Stimulated activated CD4-positive, alpha-beta T cell treated with anti-CD3 and anti-CD28 coated beads, TNF-alpha, amount 100 ng/mL, for 1 hour (primary cell): Measurements from ENCODE around the gene HMCN2.

Experiments
- DNase-seq, 3 donors: peaks; one replicate each; pipeline ENCODE4 v3.0.0-alpha.2; 2020; ENCODE audit warnings: low read depth in 3 of 3, low spot score in 1 of 3

HMCN2 gene

DNA sequence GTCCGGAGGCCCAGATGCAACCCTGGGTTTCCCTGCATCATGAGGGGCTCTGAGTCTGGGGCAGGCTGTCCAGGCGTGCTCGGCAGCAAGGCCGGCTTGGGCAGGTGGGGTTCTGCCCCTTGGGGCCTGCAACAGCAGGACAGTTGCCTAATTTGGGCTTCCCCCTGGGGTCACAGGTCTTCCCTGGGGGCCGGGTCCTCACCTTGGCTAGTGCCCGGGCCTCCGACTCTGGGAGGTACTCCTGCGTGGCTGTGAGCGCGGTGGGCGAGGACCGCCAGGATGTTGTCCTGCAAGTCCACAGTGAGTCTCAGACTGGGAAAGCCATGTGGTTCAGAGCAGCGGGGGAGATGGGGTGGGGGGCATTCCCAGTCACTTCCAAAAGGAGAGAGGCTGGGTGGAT, 97.1 kb downstream of the HMCN2 start:
- DNase-seq, result no peak

DNA sequence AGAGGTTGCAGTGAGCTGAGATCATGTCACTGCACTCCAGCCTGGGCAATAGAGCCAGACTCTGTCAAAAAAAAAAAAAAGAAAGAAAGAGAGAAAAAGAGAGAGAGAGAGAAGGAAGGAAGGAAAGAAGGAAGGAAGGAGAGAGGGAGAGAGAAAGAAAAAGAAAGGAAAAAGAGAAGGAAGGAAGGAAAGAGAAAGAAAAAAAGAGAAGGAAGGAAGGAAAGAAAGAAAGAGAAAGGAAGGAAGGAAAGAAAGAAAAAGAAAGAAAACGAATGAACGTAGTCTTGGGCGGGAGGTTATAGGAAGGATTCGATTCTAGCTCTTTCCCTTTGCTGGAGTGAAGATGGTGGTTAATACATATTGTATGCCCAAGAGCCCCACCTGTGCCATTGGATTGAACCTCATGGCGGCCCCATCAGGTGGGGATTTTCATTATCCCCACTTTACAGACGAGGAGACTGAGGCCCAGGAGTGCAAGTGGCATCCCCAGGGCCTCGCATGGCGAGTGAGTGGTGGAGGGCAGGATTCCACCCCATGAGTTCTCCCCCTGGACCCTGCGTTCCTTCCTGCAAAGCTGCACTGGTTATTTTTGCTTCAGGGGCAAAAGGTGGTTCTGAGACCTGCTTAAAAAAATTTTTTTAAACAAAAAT, 98.3 kb downstream of the HMCN2 start:
- no peak for DNase-seq

DNA sequence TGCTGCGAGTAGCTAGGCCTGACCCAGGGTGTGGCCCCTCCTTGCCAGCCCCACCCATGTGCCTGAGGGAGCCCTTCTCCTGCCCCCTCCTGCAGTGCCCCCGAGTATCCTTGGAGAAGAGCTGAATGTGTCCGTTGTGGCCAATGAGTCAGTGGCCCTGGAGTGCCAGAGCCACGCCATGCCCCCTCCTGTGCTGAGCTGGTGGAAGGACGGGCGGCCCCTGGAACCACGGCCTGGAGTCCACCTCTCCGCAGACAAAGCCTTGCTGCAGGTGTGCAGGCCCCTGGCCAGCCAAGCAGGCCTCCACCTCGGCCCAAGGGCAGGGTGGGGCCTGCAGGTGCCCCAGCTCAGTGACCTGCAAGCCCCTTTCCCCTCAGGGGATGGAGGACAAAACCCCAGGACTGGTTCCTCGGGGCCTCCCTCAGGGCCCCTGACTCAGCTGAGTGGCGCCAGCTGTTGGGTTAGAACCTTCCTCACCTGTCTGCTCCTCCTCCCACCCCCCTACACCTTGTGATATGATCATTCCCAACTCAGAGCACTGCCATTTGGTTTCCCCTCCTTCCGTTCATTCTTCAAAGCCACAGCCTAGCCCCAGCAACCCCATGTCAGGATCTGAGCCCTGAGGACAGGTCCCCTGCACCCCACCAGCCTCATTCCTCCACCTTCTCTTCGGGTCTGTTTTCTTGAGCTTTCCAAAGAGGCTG, 99.2 kb downstream of the HMCN2 start:
- no peak for DNase-seq

DNA sequence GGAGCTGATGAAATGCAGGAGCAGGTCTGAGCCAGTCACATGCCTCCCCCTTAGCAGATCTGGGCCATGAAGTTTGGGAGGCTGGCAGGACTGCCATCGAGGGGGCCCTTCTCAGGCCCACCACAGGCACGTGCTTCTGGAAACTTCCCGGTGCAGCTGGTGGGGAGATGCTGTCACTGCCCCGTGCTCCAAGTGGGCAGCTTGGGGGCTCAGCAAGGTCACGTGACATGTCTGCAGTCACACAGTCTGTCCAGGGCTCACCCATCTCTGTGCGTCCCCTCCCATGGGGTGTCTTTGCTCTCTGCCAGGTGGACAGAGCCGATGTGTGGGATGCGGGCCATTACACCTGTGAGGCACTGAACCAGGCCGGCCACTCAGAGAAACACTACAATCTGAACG, 99.8 kb downstream of the HMCN2 start:
- DNase-seq, result no peak

DNA sequence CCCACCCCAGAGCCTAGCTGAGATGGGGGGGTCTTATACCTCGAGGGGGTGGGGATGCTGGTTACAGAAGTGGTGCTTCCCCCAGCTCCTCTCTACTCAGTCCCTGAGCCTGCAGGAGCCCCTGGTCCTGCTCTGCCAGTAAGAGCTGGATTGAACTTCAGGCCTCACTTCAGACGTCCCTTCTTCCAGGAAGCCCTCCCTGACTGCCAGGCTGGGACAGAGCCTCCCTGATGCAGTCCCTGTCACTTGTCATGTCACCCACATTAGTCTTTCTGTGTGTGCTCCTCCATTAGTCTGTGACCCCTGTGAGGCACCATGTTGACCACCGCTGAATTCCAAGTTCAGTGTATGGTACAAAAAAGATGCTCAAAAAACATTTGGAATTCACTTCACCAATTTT, 100.5 kb downstream of the HMCN2 start:
- DNase-seq, result no peak

DNA sequence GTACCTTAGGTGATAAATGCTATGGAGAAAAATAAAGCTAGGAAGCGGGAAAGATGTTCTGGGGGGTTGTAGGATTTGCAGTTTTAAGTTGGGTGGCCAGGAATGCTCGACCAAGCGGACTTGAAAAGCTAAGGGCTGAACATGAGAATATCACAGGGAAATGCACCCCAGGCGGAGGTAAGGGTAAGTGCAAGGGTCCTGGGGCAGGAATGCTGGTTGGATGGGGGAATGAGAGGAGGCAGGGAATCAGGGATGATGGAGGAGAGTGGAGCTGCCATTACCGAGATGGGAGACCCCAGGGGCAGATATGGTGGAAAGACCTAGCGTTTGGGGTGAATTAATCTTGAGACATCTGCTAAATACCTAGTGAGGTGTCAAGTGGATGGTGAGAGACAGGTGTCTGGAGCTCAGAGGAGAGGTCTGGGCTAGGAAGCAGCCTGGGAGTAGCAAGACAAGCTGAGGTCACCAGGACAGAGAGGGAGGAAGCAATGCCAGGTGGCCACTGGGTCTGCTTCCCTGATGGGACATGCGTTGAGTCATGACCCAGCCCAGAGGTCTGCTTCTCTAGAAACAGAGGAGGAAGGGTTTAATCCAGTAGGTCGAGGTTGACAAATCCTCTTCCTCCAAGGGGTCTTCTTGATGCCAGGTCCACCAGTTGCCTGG, 101.5 kb downstream of the HMCN2 start:
- DNase-seq, result no peak

DNA sequence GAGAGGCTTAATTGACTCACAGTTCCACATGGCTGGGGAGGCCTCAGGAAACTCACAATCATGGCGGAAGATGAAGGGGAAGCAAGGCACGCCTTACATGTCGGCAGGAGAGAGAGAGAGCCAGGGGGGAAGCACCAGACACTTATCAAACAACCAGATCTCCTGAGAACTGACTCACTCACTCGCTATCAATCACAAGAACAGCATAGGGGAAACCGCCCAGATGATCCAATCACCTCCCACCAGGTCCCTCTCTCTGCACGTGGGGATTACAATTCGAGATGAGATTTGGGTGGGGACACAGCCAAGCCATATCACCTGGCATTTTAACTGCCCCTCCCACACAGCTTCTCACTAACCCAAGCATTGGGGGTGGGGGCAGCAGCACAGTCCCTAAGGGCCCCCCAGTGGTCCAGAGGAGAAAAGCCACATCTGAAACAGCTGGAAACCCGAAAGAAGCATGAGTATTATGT, 103.1 kb downstream of the HMCN2 start:
- no peak for DNase-seq

DNA sequence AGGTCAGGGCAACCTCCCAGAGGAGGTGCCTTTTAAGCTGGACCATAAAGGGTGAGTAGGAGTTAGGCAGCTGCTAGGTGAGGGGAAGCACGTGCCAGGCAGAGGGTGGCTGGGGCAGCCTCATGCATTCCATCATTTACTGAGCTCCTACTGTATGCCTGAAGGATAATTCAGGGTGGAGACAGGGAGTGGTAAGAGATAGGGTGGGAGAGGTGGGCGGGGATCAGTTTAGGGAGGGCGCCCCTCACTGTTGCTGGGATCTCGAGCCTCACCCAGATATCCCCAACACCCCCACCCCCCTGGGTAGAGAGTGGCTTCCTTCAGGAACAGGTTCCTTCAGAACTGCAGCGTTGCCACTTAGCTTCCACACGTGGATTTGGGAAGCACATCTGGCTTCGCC, 104.7 kb downstream of the HMCN2 start:
- DNase-seq, result no peak

DNA sequence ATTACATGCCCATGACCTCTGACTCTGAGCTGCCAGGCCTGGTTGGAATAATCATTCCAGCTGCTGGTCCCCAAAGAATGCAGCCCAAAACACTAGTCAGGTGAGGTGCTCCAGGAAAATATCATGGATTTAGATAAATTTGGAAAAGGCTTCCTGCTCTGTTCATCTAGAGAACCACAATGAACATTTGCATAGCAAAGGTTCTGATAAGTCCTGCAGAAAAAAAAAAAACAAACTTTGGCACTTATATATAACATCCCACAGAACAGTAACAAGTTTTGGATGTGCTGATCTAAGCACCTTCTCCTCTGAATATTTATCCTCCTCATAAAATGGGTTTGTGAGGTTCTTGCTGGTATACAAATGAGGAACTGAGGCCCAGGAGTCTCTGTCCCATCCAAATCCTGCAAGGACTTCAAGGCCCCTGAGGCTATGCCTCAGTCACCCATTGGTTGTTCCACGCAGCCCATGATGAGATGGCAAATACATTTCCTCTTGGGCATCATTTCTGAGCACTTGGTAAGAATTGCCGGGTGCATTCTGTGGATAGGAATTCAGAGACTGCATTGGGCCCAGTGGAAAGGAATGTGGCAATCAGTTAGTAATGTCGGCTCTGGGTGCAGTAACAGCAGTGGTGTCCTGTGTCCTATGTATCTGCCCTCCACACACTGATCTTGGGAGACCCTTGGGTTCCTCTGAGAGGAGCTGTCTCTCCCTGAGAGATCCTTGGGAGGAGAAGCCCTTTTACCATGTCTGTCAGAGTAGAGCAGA, 105.8 kb downstream of the HMCN2 start:
- DNase-seq, result no peak

DNA sequence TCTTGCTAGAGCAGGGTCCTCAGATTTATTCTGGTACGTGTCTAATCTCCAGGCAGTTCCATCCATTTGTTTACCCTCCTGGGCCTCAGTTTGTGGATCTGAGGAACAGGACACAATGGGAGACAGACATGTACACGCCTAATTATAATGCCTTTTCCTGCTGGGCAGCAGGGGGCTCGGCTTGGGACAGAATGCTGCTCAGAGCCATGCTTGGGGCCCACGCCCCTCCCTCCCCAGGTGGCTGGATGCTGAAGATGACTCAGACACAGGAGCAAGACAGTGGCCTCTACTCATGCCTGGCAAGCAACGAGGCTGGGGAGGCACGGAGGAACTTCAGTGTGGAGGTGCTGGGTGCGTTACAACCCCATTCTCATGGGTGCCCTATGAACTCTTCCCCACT, 106.5 kb downstream of the HMCN2 start:
- no peak for DNase-seq

DNA sequence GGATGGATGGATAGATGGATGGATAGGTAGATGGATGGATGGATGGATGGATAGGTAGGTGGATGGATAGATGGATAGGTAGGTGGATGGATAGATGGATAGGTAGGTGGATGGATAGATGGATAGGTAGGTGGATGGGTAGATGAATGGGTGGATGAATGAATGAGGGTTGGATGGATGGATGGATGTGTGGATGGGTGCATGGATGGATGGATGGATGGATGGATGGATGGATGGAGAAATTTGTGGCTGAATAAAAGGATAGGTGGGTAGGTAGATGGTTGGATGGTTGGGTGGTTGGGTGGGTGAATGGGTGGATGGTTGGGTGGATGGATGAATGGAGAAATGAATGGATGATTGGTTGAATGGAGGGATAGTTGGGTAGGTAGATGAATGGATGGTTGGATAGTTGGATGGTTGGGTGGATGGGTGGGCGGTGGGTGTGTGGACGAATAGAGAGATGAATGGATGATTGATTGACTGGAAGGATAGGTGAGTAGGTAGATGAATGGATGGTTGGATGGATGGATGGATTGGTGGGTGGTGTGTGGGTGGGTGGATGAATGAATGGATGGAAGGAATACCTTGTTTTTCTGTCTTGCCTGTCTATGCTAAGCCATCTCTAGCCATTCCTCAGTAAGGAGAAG, 108.2 kb downstream of the HMCN2 start:
- DNase-seq, result no peak

DNA sequence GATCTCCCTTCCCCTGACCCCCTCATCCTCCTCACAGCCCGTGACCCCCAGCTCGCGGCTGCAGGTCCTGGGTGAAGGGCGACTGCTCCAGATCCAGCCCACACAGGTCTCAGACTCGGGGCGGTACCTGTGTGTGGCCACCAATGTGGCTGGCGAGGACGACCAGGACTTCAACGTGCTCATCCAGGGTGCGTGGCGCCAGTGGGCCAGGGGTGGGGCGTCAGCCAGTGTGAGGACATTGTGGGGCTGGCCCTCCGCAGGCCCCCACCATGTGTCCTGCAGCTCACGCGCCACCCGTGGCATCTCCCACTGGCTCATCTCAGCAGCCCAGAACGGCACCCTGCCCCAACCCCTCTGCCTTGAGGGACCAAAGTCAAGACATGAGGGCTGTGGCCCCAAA, 112.1 kb downstream of the HMCN2 start:
- no peak for DNase-seq

DNA sequence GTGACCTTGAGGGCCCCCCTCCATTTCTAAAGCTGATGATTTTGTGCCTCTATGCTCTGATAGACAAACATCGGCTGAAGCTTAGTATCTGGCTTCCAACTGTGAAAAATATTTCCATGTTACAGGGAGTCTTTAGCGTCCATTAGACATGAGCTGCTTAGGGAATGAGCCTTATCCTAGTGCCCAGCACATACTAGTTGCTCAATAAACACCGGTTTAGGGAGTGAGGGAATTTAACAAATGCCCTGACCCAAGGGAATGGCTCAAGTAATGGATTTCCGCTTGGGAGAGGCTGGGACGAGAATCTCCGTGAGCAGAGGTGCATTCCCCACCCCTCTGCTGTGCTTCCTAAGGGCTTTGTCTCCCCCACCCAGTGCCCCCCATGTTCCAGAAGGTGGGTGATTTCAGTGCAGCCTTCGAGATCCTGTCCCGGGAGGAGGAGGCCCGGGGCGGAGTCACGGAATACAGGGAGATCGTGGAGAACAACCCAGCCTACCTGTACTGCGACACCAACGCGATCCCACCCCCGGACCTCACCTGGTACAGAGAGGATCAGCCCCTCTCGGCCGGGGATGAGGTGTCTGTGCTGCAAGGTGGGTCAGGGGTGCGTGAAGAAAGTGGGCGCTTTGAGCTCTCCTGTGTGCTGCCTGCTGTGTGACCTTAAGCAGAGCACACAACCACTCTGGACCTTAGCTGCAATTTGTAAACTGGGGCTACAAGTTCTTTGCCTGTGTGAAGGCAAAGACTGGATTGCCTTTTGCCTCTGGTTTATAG, 113.5 kb downstream of the HMCN2 start:
- no peak for DNase-seq

DNA sequence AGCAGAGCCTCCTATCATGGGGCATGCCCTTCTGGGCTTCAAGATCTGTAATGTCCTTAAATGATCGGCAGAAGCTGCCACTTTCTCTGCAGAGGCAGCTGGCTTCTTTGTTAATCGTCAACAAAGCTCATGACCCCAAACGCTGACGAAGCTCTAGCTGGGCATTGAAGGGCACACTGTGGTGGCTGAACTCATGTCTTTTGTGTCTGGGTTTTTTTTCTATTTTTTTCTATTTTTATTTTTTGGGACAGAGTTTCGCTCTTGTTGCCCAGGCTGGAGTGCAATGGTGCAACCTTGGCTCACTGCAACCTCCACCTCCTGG, 114.0 kb downstream of the HMCN2 start:
- DNase-seq, result no peak

DNA sequence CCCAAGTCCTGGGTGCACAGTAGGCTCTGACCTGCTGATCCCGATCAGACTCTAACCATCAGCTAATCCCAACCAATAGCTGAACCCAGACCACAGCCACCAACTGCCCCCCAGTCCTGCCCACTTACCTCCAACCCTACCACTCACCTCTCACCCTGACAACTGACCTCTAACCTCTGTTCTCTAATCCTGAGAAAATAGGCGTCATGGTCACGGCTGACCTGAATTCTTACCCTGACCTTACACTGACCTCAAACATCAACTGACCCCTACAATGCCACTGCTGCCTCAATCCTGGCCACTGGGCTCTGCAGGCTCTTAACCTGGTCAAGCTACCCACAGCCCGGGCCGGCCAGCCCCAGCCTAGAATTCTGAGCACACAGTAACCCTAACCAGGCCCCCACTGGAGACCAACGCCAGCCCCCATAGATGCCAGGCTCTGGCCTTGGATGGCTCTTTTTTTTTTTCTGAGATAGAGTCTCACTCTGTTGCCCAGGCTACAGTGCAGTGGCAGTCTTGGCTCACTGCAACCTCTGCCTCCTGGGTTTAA, 115.4 kb downstream of the HMCN2 start:
- DNase-seq, result no peak

DNA sequence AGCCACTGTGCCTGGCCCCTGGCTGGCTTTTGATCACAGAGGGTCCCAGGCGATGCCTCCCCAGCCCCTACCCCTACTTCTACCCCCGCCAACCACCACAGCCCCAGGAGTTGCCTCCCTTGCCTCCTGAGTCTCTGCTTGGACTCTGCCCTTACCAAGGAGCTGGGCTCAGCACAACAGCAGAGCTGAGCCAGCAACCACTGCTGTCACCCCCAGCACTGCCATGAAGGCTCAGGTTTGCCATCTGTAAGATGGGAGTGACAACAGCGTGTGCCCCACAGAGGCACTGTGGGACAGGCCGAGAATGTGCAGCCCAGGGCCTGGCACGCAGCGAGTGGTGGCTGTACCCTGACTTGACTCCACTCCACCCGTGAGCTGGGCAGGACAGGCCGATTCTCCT, 116.1 kb downstream of the HMCN2 start:
- no peak for DNase-seq

DNA sequence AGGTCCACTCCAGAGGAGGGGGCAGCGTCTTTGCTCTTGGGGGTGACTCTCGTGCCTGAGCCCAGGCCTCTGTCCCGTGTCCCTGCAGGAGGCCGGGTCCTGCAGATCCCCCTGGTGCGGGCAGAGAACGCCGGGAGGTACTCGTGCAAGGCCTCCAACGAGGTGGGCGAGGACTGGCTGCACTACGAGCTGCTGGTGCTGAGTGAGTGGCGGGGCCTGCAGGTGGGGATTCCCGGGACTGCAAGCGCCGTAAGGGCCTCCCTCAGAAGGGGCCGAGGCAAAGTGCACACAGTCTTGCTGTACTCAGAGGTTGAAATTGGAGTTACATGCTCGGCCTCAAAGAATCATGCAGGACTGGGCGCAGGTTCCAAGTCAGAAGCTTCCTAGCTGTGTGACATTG, 116.5 kb downstream of the HMCN2 start:
- no peak for DNase-seq

DNA sequence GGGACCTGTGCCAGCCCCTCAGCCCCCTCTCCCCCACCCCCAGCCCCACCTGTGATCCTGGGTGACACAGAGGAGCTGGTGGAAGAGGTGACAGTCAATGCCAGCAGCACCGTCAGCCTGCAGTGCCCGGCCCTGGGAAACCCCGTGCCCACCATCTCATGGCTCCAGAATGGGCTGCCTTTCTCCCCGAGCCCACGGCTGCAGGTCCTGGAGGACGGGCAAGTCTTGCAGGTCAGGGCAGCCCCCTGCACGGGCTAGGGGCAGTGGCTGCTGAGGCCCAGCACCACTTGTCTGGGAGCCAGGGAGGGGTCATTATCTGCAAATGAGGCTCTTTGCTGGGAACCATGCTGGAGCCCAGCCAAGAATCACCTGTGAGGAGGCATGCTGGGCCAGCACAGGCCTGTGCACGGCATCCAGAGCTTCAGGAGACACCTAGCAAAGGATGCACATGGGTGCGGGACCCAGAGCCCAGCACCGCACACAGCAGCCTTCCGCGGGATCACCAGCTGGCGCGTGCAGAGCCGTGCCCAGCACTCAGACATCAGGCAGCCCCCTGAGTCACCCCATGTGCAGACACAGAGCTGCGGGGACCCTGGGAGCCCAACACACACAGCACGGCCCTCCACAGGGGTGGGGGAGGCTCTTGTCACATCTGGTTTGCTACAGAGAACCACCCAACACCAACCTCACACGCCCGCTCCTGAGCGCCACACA, 117.2 kb downstream of the HMCN2 start:
- DNase-seq, result no peak

DNA sequence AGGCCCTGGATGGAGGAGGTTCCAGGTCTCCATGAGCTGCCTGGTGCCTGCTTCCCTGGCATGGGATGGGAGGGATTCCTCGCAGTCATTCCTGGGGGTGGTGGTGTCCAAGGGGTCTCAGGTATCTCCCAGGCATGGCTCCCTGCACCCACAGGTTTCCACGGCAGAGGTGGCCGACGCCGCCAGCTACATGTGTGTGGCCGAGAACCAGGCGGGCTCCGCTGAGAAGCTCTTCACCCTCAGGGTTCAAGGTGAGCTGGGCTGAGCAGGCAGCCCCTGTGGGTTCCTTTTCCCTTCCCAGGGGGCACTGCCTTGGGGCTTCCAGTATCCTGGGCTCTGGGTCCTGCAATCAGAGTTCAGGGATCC, 117.8 kb downstream of the HMCN2 start:
- DNase-seq, result no peak
